GM18507 (cell line): ENCODE results near the gene VPS13A.

Source experiments
- DNase-seq: peaks from one replicate; pipeline ENCODE4 v3.0.0; 2011; ENCODE audit warnings: low read depth; ENCODE audit not compliant: insufficient read length; ENCODE audit errors: extremely low spot score
- FAIRE-seq: peaks from 2 replicates; lab custom pipeline; 2011; peaks lifted over from hg19 to GRCh38; lab: Jason Lieb, UNC

Gene VPS13A

GRCh38 chr9:77177143-77177893 lies at the start of gene VPS13A:
TSS of gene VPS13A (plus strand) at chr9:77177534. CDS start at chr9:77177705, 171 bp downstream.
- DNase-seq, result peak; percentile 89
- FAIRE-seq, result peak; percentile 95

GRCh38 chr9:77128125-77128789 lies 49.1 kb upstream of the VPS13A start:
- DNase-seq (no peak), FAIRE-seq (no peak)

- no peak for FAIRE-seq
- DNase-seq, result no peak
These were observed 45.9 kb upstream of the VPS13A start for GRCh38 chr9:77131399-77131798.

- DNase-seq (no peak), FAIRE-seq (no peak)
These were observed 44.3 kb upstream of the VPS13A start for GRCh38 chr9:77133011-77133410.

- FAIRE-seq (no peak), DNase-seq (no peak)
These were observed 35.0 kb upstream of the VPS13A start for GRCh38 chr9:77142366-77142765.

- no peak for DNase-seq
- no peak for FAIRE-seq
These were observed 27.5 kb upstream of the VPS13A start for GRCh38 chr9:77149879-77150278.

- FAIRE-seq (no peak), DNase-seq (no peak)
These were observed 25.0 kb upstream of the VPS13A start for GRCh38 chr9:77152289-77152688.

- FAIRE-seq (no peak), DNase-seq (no peak)
These were observed 20.5 kb upstream of the VPS13A start for GRCh38 chr9:77156646-77157371.

- DNase-seq (no peak), FAIRE-seq (no peak)
These were observed 18.4 kb upstream of the VPS13A start for GRCh38 chr9:77158772-77159513.

GRCh38 chr9:77161191-77161590 lies 16.1 kb upstream of the VPS13A start:
- DNase-seq (no peak), FAIRE-seq (no peak)

GRCh38 chr9:77161966-77162365 lies 15.4 kb upstream of the VPS13A start:
- no peak for FAIRE-seq
- no peak for DNase-seq

- FAIRE-seq, result no peak
- no peak for DNase-seq
These were observed 15.0 kb upstream of the VPS13A start for GRCh38 chr9:77162366-77162765.

GRCh38 chr9:77163884-77164283 lies 13.4 kb upstream of the VPS13A start:
- FAIRE-seq (no peak), DNase-seq (no peak)

- FAIRE-seq (no peak), DNase-seq (no peak)
These were observed 11.1 kb upstream of the VPS13A start for GRCh38 chr9:77166193-77166592.

GRCh38 chr9:77170991-77171699 lies 6.2 kb upstream of the VPS13A start:
- no peak for DNase-seq
- no peak for FAIRE-seq

GRCh38 chr9:77175151-77175550 lies 2.2 kb upstream of the VPS13A start:
- DNase-seq (no peak), FAIRE-seq (no peak)

- DNase-seq (no peak), FAIRE-seq (no peak)
These were observed 1.2 kb upstream of the VPS13A start for GRCh38 chr9:77176106-77176505.

- FAIRE-seq (no peak), DNase-seq (no peak)
These were observed 620 bp upstream of the VPS13A start for GRCh38 chr9:77176686-77177142.
